Endothelial cell of umbilical vein (primary cell): Measurements from ENCODE around the gene BCS1L.

Experiments
- CTCF ChIP-seq, 2 donors: IDR thresholded peaks; 1 replicate in 1 of 2; 2 replicates in 1 of 2; pipeline ENCODE4 v1.5.1; 2011; ENCODE audit warnings: low read length in 2 of 2, mild to moderate bottlenecking in 2 of 2, moderate library complexity in 2 of 2, control low read depth in 1 of 2, inconsistent platforms in 1 of 2, low read depth in 1 of 2; ENCODE audit not compliant: insufficient read depth in 1 of 2; ENCODE audit errors: extremely low read depth in 1 of 2
- JUN ChIP-seq: IDR thresholded peaks from 2 replicates; pipeline ENCODE4 v1.6.1; 2011; ENCODE audit warnings: borderline replicate concordance, low read depth; ENCODE audit not compliant: insufficient read length, insufficient read depth
- POLR2AphosphoS5 ChIP-seq: IDR thresholded peaks from 2 replicates; pipeline ENCODE4 v1.6.1; 2012; ENCODE audit warnings: low read depth, mild to moderate bottlenecking, control low read depth, low read length, moderate library complexity; ENCODE audit not compliant: insufficient read depth

- no peak for TF ChIP-seq CTCF (IDR thresholded peaks at IDR 0.05; ENCODE audit: extremely low read depth in 1 of 2, insufficient read depth in 1 of 2, low read depth in 1 of 2, low read length in 2 of 2)
- TF ChIP-seq JUN, result no peak
- no peak for TF ChIP-seq POLR2AphosphoS5
Measured at GRCh38 chr2:218643751-218644310, 15.7 kb upstream of the BCS1L start.
